ENCODE results near the gene COPZ2. TPM values are rescaled to one million over a fixed set of nuclear protein-coding genes. Genes with fewer than 3 reads are reported as not detected.
"Not testable (repeated sequence)": the region's sequence is repeated elsewhere in the genome, so short reads cannot be mapped to it uniquely, and the experiment has no call there.

COPZ2 gene
- total RNA-seq, 2 experiments from 2014 or later = 0.47 to 0.88 TPM

DNA sequence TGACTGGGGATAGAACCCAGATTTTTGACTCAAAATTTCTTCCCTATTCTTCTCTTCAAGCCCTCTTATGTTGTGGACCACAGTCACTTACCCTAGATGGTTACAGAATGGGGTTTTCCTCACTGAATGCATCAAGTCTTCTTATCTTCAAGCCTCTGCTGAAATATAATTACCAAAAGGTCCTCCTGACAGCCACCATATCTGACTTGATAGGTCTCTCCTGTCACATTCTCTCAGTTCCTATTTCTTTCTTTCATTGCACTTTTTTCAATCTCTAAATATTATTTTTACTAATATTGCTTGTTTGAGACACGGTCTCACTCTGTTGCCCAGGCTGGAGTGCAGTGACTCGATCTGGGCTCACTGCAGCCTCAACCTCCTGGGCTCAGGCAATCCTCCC is 1.1 kb upstream of the COPZ2 start:
- Histone ChIP-seq H3K27me3 (ENCODE audit: control insufficient read depth in 1 of 2, insufficient read depth in 2 of 2, low read length in 2 of 2) (peaks cover 17 to 21% of the 10 kb centered on the region in 2 experiments), H3K9me3 (ENCODE audit: control insufficient read depth in 1 of 2, insufficient read depth in 1 of 2, low read length in 2 of 2) (no peaks in the 10 kb centered on the region), H3K27ac (ENCODE audit: low read depth in 1 of 2, low read length in 2 of 2) (no peak overlapping the region), H3K4me1 (ENCODE audit: insufficient read depth, low read length) (peaks cover 15% of the 10 kb centered on the region), H3K36me3 (ENCODE audit: insufficient read depth, low read length) (no peaks in the 10 kb centered on the region), H3K4me3 (ENCODE audit: low read length) (no peak overlapping the region)
- ATAC-seq (ENCODE audit: poor library complexity) (no peak), DNase-seq (no peak)
- H3K36me3 Mint-ChIP-seq (ENCODE audit: low read depth) = no peaks in the 10 kb centered on the region
- H3K27me3 Mint-ChIP-seq = peaks cover 41% of the 10 kb centered on the region
- intact Hi-C loops (cut with DNase I, micrococcal nuclease) = no loop called here
- no peaks in the 10 kb centered on the region for H3K9me3 Mint-ChIP-seq
- ChIA-PET CTCF (no interaction called here), POLR2A (interaction anchor here (1.1 kb wide), 1 partner anchor 9 kb away, joined by 3 read pairs; no protein-coding TSS in a partner anchor)
- no peak overlapping the region for H3K27ac Mint-ChIP-seq
- peaks cover 9% of the 10 kb centered on the region for H3K4me1 Mint-ChIP-seq (ENCODE audit: low read depth)
- TF ChIP-seq, protein P1, sequence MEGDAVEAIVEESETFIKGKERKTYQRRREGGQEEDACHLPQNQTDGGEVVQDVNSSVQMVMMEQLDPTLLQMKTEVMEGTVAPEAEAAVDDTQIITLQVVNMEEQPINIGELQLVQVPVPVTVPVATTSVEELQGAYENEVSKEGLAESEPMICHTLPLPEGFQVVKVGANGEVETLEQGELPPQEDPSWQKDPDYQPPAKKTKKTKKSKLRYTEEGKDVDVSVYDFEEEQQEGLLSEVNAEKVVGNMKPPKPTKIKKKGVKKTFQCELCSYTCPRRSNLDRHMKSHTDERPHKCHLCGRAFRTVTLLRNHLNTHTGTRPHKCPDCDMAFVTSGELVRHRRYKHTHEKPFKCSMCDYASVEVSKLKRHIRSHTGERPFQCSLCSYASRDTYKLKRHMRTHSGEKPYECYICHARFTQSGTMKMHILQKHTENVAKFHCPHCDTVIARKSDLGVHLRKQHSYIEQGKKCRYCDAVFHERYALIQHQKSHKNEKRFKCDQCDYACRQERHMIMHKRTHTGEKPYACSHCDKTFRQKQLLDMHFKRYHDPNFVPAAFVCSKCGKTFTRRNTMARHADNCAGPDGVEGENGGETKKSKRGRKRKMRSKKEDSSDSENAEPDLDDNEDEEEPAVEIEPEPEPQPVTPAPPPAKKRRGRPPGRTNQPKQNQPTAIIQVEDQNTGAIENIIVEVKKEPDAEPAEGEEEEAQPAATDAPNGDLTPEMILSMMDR (IDR thresholded peaks at IDR 0.05) = no peak
- peak overlapping the region; percentile 97 for H3K4me3 Mint-ChIP-seq

DNA sequence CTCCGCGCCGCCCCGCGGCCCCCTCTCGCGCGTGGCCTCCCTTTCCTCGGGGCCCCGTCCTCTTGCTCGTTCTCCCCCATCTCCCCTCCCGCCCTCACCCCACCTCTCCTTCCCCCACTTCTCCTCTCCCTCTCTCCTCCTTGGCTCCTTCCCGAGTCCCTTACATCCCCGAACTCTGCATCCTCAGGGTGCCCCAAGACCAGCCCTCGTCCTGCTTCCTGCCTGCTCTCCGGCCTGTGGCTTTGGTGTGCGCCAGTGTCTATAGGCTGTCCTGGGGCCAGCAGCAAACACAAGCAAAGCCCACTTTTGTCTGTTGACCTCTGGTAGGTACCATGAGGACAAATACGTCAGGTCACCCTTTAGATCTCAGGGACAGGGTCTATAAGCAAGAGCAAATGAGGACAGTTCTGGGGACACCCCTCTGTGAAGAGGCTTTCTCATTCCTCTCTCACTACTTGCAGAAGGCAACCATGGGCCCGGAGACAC is 284 bp upstream of the COPZ2 start:
- peak in 1 of 14 experiments; percentile 24 for DNase-seq
- H3K9me3 ChIP-seq (ENCODE audit: control insufficient read depth in 1 of 2, insufficient read depth in 1 of 2, low read length in 2 of 2) = no peaks in the 10 kb centered on the region
- TF ChIP-seq, protein P1 (IDR thresholded peaks at IDR 0.05) = no peak
- H3K9me3 Mint-ChIP-seq = no peaks in the 10 kb centered on the region
- H3K36me3 ChIP-seq (ENCODE audit: insufficient read depth, low read length) = no peaks in the 10 kb centered on the region
- peaks cover 15% of the 10 kb centered on the region for H3K4me1 ChIP-seq (ENCODE audit: insufficient read depth, low read length)
- H3K27ac Mint-ChIP-seq = no peak overlapping the region
- peak overlapping the region; percentile 97 for H3K4me3 Mint-ChIP-seq
- peaks cover 49% of the 10 kb centered on the region for H3K27me3 Mint-ChIP-seq
- H3K36me3 Mint-ChIP-seq (ENCODE audit: low read depth) = no peaks in the 10 kb centered on the region
- no peak overlapping the region for H3K27ac ChIP-seq (ENCODE audit: low read depth in 1 of 2, low read length in 2 of 2)
- H3K27me3 ChIP-seq (ENCODE audit: control insufficient read depth in 1 of 2, insufficient read depth in 2 of 2, low read length in 2 of 2) = peaks cover 17 to 26% of the 10 kb centered on the region in 2 experiments
- ChIA-PET POLR2A (interaction anchor here (1.4 kb wide), 1 partner anchor 9 kb away, joined by 5 read pairs; no protein-coding TSS in a partner anchor), CTCF (interaction anchor here (2.7 kb wide), 2 partner anchors 11 to 30 kb away, joined by 8 to 13 read pairs; no protein-coding TSS in a partner anchor)
- intact Hi-C loops (cut with DNase I, micrococcal nuclease) = loop anchor here in 1 of 2 experiments (1.0 kb wide), 1 partner anchor 36 kb away; no protein-coding TSS in a partner anchor
- ATAC-seq (ENCODE audit: poor library complexity) = no peak
- peak overlapping the region; percentile 25 for H3K4me3 ChIP-seq (ENCODE audit: low read length)
- H3K4me1 Mint-ChIP-seq (ENCODE audit: low read depth) = peaks cover 9% of the 10 kb centered on the region

DNA sequence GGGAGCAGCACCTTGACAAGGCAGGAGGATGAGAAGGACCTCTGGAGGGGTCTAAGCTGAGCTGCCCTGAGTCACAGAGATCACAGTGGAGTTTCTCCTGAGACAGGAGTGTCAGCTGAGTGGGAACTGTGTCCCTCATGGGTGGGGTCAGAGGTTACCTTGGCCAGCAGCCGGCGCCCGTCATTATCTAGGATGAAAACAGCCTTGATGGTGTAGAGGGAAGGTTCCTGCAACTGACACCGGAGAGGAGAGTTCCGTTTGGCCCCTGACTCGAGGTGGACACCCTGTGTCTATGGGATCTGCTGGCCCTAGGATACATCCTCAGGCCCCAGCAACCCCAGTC is 933 bp downstream of the COPZ2 start:
- TF ChIP-seq, protein P1 (IDR thresholded peaks at IDR 0.05) = no peak
- H3K4me3 Mint-ChIP-seq = peak overlapping the region; percentile 83
- no peaks in the 10 kb centered on the region for H3K36me3 ChIP-seq (ENCODE audit: insufficient read depth, low read length)
- peaks cover 61% of the 10 kb centered on the region for H3K27me3 Mint-ChIP-seq
- intact Hi-C loops (cut with DNase I, micrococcal nuclease) = loop anchor here in 1 of 2 experiments (1.0 kb wide), 1 partner anchor 38 kb away; no protein-coding TSS in a partner anchor
- H3K4me3 ChIP-seq (ENCODE audit: low read length) = peak overlapping the region; percentile 76
- H3K9me3 Mint-ChIP-seq = no peaks in the 10 kb centered on the region
- no peaks in the 10 kb centered on the region for H3K9me3 ChIP-seq (ENCODE audit: control insufficient read depth in 1 of 2, insufficient read depth in 1 of 2, low read length in 2 of 2)
- ATAC-seq (ENCODE audit: poor library complexity) (no peak), DNase-seq (no peak)
- no peaks in the 10 kb centered on the region for H3K36me3 Mint-ChIP-seq (ENCODE audit: low read depth)
- H3K27me3 ChIP-seq (ENCODE audit: control insufficient read depth in 1 of 2, insufficient read depth in 2 of 2, low read length in 2 of 2) = peaks cover 17 to 26% of the 10 kb centered on the region in 2 experiments
- ChIA-PET POLR2A (interaction anchor here (0.8 to 1.7 kb wide), 3 partner anchors 11 to 12 kb away, joined by 3 to 7 read pairs (median 5); partner anchors contain the start of gene NFE2L1), CTCF (interaction anchor here (0.8 to 2.8 kb wide), 6 partner anchors 10 to 65 kb away, joined by 3 to 23 read pairs (median 8); partner anchors contain the start of genes CDK5RAP3 and NFE2L1)
- peaks cover 9% of the 10 kb centered on the region for H3K4me1 Mint-ChIP-seq (ENCODE audit: low read depth)
- no peak overlapping the region for H3K27ac Mint-ChIP-seq
- H3K4me1 ChIP-seq (ENCODE audit: insufficient read depth, low read length) = peaks cover 15% of the 10 kb centered on the region
- no peak overlapping the region for H3K27ac ChIP-seq (ENCODE audit: low read depth in 1 of 2, low read length in 2 of 2)

DNA sequence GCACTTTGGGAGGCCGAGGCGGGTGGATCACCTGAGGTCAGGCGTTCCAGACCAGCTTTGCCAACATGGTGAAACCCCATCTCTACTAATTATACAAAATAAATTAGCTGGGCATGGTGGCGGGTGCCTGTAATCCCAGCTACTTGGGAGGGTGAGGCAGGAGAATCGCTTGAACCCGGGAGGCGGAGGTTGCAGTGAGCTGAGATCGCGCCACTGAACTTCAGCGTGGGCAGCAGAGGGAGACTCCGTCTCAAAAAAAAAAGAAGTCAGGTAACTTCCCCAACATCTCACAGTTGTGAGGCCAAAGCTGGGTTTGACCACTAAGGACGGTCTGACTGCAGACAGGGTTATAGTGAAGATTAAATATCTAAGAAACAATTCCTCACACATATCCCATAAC is 2.9 kb downstream of the COPZ2 start:
- ATAC-seq (ENCODE audit: poor library complexity); H3K36me3 Mint-ChIP-seq (ENCODE audit: low read depth); DNase-seq; intact Hi-C loops (cut with DNase I, micrococcal nuclease); H3K9me3 Mint-ChIP-seq; H3K9me3 ChIP-seq (ENCODE audit: control insufficient read depth in 1 of 2, insufficient read depth in 1 of 2, low read length in 2 of 2); H3K36me3 ChIP-seq (ENCODE audit: insufficient read depth, low read length); H3K4me1 Mint-ChIP-seq (ENCODE audit: low read depth); H3K4me3 ChIP-seq (ENCODE audit: low read length); H3K4me3 Mint-ChIP-seq; H3K27ac ChIP-seq (ENCODE audit: low read depth in 1 of 2, low read length in 2 of 2); H3K27ac Mint-ChIP-seq: not testable (repeated sequence)
- Histone ChIP-seq H3K4me1 (ENCODE audit: insufficient read depth, low read length) (peaks cover 15% of the 10 kb centered on the region), H3K27me3 (ENCODE audit: control insufficient read depth in 1 of 2, insufficient read depth in 2 of 2, low read length in 2 of 2) (peaks cover 24 to 34% of the 10 kb centered on the region in 2 experiments)
- POLR2A ChIA-PET = interaction anchor here (0.7 to 1.2 kb wide), 2 partner anchors 13 to 139 kb away, joined by 3 to 4 read pairs; no protein-coding TSS in a partner anchor
- CTCF ChIA-PET = interaction anchor here (0.9 to 2.8 kb wide), 2 partner anchors 8 to 13 kb away, joined by 3 to 23 read pairs; partner anchors contain the start of gene NFE2L1
- H3K27me3 Mint-ChIP-seq = peaks cover 76% of the 10 kb centered on the region

All from CD4-positive, alpha-beta T cell (primary cell).